GM23338 (cell line): ENCODE data around the gene USP10. TPM values are rescaled to one million over a fixed set of nuclear protein-coding genes. Genes with fewer than 3 reads are reported as not detected.

Source experiments
- ATAC-seq: fragments of 200-7000 bp; cut with Tn5 transposase; 3 replicates; pipeline ENCODE4 v1.9.1; 2020
- DNase-seq: peaks from one replicate; pipeline ENCODE4 v3.0.0-alpha.2; 2015; ENCODE audit warnings: low spot score
- H2AFZ ChIP-seq: fragments of 200-600 bp; sonication (generic); 2 replicates; pipeline ENCODE4 v1.8.0; 2016; ENCODE audit warnings: antibody characterized with exemption, mild to moderate bottlenecking, moderate library complexity
- H3F3A ChIP-seq: fragments of 200-600 bp; sonication (generic); replicated peaks from 2 replicates; pipeline ENCODE4 v1.8.0; 2017; ENCODE audit warnings: antibody characterized with exemption, mixed run types, low read depth
- H3K27ac ChIP-seq: fragments of 200-600 bp; sonication (generic); 2 replicates; pipeline ENCODE4 v1.6.1; 2016; ENCODE audit warnings: low read depth
- H3K27me3 ChIP-seq: fragments of 200-600 bp; sonication (generic); 2 replicates; pipeline ENCODE4 v1.8.0; 2016; ENCODE audit warnings: mild to moderate bottlenecking, mixed run types, moderate library complexity; ENCODE audit not compliant: insufficient read depth
- H3K36me3 ChIP-seq: fragments of 200-600 bp; sonication (generic); 2 replicates; pipeline ENCODE4 v1.8.0; 2016; ENCODE audit warnings: mild to moderate bottlenecking; ENCODE audit not compliant: insufficient read depth
- H3K4me1 ChIP-seq: fragments of 200-600 bp; sonication (generic); 2 replicates; pipeline ENCODE4 v1.8.0; 2016; ENCODE audit warnings: mild to moderate bottlenecking, moderate library complexity; ENCODE audit not compliant: insufficient read depth
- H3K4me2 ChIP-seq: fragments of 200-600 bp; sonication (generic); 2 replicates; pipeline ENCODE4 v1.7.1; 2017; ENCODE audit warnings: mixed run types
- H3K4me3 ChIP-seq: fragments of 200-600 bp; sonication (generic); 2 replicates; pipeline ENCODE4 v1.6.1; 2016; ENCODE audit warnings: mixed run types
- H3K79me2 ChIP-seq: fragments of 200-600 bp; sonication (generic); replicated peaks from 2 replicates; pipeline ENCODE4 v1.8.0; 2017; ENCODE audit warnings: mild to moderate bottlenecking; ENCODE audit not compliant: insufficient read depth
- H3K9me2 ChIP-seq: fragments of 200-600 bp; sonication (generic); 2 replicates; pipeline ENCODE4 v1.8.0; 2017; ENCODE audit not compliant: insufficient read depth
- H4K20me1 ChIP-seq: fragments of 200-600 bp; sonication (generic); replicated peaks from 2 replicates; pipeline ENCODE4 v1.8.0; 2017; ENCODE audit warnings: mild to moderate bottlenecking; ENCODE audit not compliant: insufficient read depth
- H3K27ac Mint-ChIP-seq: 2 replicates; pipeline ENCODE4 v1.8.0; 2020; ENCODE audit warnings: inconsistent platforms, mild to moderate bottlenecking, moderate library complexity, mixed read lengths
- H3K27me3 Mint-ChIP-seq: 3 replicates; pipeline ENCODE4 v1.8.0; 2022; ENCODE audit warnings: low read depth, mild to moderate bottlenecking, moderate library complexity, mixed read lengths, inconsistent platforms; ENCODE audit not compliant: insufficient read depth, poor library complexity
- H3K36me3 Mint-ChIP-seq: 3 replicates; pipeline ENCODE4 v1.8.0; 2021; ENCODE audit warnings: low read depth, mild to moderate bottlenecking, inconsistent platforms, moderate library complexity, mixed read lengths
- H3K4me1 Mint-ChIP-seq: 3 replicates; pipeline ENCODE4 v1.8.0; 2020; ENCODE audit warnings: mild to moderate bottlenecking, inconsistent platforms, mixed read lengths
- H3K4me3 Mint-ChIP-seq: 3 replicates; pipeline ENCODE4 v1.8.0; 2021; ENCODE audit warnings: moderate library complexity, mild to moderate bottlenecking, inconsistent platforms, mixed read lengths
- H3K9me3 Mint-ChIP-seq: 3 replicates; pipeline ENCODE4 v1.8.0; 2020; ENCODE audit warnings: moderate library complexity, mild to moderate bottlenecking, inconsistent platforms, mixed read lengths
- CREB1 ChIP-seq: fragments of 250-450 bp; sonication (Bioruptor Pico); IDR thresholded peaks from 2 replicates; pipeline ENCODE4 v1.5.0; 2020; ENCODE audit warnings: low read depth, mild to moderate bottlenecking, moderate library complexity
- CTCF ChIP-seq, 2 experiments: fragments of 200-600 bp in 1 of 2; sonication (generic) in 1 of 2; conservative IDR thresholded peaks; 2 replicates each; pipeline versions ENCODE4 v1.5.1 to v1.6.1; 2016 to 2017; ENCODE audit warnings: antibody characterized with exemption in 2 of 2, low read depth in 2 of 2, mild to moderate bottlenecking in 2 of 2, moderate library complexity in 1 of 2
- ETS1 ChIP-seq: IDR thresholded peaks from 2 replicates; pipeline ENCODE4 v1.6.1; 2016; ENCODE audit warnings: antibody characterized with exemption
- EZH2 ChIP-seq: fragments of 200-600 bp; sonication (generic); IDR thresholded peaks from one replicate; pipeline ENCODE4 v1.8.0; 2017; ENCODE audit warnings: antibody characterized with exemption, mild to moderate bottlenecking, low read depth; ENCODE audit not compliant: unreplicated experiment
- EZH2phosphoT487 ChIP-seq: fragments of 200-600 bp; sonication (generic); IDR thresholded peaks from one replicate; pipeline ENCODE4 v1.8.1; 2018; ENCODE audit warnings: antibody characterized with exemption; ENCODE audit not compliant: unreplicated experiment
- JUNB ChIP-seq: IDR thresholded peaks from one replicate; pipeline ENCODE4 v1.6.1; 2016; ENCODE audit warnings: antibody characterized with exemption; ENCODE audit not compliant: unreplicated experiment
- NANOG ChIP-seq: IDR thresholded peaks from 2 replicates; pipeline ENCODE4 v1.6.1; 2016; ENCODE audit warnings: antibody characterized with exemption, borderline replicate concordance
- POLR2AphosphoS5 ChIP-seq: IDR thresholded peaks from 2 replicates; pipeline ENCODE4 v1.6.1; 2016; ENCODE audit warnings: antibody characterized with exemption, low read depth
- STAT1 ChIP-seq: IDR thresholded peaks from one replicate; pipeline ENCODE4 v1.6.1; 2016; ENCODE audit warnings: antibody characterized with exemption; ENCODE audit not compliant: unreplicated experiment
- ZNF114 ChIP-seq: fragments of 250-450 bp; sonication (Bioruptor Pico); IDR thresholded peaks from 2 replicates; pipeline ENCODE4 v1.5.0; 2020; ENCODE audit warnings: mild to moderate bottlenecking, moderate library complexity
- ZNF331 ChIP-seq: fragments of 250-450 bp; sonication (Bioruptor Pico); IDR thresholded peaks from 2 replicates; pipeline ENCODE4 v1.5.0; 2020; ENCODE audit warnings: low read depth, mild to moderate bottlenecking, moderate library complexity
- polyA plus RNA-seq: library from polyadenylated mRNA; unstranded; fragments of >200 nt; fragmentation: Nextera tagmentation; extraction: Ambion mirVana; gene quantifications from 2 replicates; pipeline ENCODE4 v1.2.1, GENCODE V29; 2016
- total RNA-seq: library from RNA; depleted of rRNA; stranded (reverse); fragments of >200 nt; shearing (Covaris generic); gene quantifications from 2 replicates; pipeline ENCODE4 v1.2.3, GENCODE V29; 2014
- TF ChIP-seq, protein P1 (sequence below): fragments of 250-450 bp; sonication (Bioruptor Pico); IDR thresholded peaks from 2 replicates; pipeline ENCODE4 v1.5.0; 2020; ENCODE audit warnings: mild to moderate bottlenecking, moderate library complexity
- TF ChIP-seq, protein P2 (sequence below): IDR thresholded peaks from one replicate; pipeline ENCODE4 v1.6.1; 2018; ENCODE audit warnings: antibody characterized with exemption; ENCODE audit not compliant: unreplicated experiment

Gene USP10
- total and polyA plus RNA-seq, 2 experiments from 2014 or later = 158 to 194 TPM

GRCh38 chr16:84749072-84749471 lies 49.3 kb downstream of the USP10 start:
- H3K36me3 Mint-ChIP-seq = peaks cover 27% of the 10 kb centered on the region
- TF ChIP-seq EZH2 (no peak), POLR2AphosphoS5 (no peak), EZH2phosphoT487 (no peak), ZNF331 (no peak), CREB1 (CRISPR knock-in tag) (no peak), ETS1 (no peak), NANOG (no peak), JUNB (no peak), STAT1 (no peak), ZNF114 (CRISPR knock-in tag) (no peak), CTCF (conservative IDR thresholded peaks at IDR 0.05; ENCODE audit: low read depth in 2 of 2) (no peak)
- TF ChIP-seq, protein P1, sequence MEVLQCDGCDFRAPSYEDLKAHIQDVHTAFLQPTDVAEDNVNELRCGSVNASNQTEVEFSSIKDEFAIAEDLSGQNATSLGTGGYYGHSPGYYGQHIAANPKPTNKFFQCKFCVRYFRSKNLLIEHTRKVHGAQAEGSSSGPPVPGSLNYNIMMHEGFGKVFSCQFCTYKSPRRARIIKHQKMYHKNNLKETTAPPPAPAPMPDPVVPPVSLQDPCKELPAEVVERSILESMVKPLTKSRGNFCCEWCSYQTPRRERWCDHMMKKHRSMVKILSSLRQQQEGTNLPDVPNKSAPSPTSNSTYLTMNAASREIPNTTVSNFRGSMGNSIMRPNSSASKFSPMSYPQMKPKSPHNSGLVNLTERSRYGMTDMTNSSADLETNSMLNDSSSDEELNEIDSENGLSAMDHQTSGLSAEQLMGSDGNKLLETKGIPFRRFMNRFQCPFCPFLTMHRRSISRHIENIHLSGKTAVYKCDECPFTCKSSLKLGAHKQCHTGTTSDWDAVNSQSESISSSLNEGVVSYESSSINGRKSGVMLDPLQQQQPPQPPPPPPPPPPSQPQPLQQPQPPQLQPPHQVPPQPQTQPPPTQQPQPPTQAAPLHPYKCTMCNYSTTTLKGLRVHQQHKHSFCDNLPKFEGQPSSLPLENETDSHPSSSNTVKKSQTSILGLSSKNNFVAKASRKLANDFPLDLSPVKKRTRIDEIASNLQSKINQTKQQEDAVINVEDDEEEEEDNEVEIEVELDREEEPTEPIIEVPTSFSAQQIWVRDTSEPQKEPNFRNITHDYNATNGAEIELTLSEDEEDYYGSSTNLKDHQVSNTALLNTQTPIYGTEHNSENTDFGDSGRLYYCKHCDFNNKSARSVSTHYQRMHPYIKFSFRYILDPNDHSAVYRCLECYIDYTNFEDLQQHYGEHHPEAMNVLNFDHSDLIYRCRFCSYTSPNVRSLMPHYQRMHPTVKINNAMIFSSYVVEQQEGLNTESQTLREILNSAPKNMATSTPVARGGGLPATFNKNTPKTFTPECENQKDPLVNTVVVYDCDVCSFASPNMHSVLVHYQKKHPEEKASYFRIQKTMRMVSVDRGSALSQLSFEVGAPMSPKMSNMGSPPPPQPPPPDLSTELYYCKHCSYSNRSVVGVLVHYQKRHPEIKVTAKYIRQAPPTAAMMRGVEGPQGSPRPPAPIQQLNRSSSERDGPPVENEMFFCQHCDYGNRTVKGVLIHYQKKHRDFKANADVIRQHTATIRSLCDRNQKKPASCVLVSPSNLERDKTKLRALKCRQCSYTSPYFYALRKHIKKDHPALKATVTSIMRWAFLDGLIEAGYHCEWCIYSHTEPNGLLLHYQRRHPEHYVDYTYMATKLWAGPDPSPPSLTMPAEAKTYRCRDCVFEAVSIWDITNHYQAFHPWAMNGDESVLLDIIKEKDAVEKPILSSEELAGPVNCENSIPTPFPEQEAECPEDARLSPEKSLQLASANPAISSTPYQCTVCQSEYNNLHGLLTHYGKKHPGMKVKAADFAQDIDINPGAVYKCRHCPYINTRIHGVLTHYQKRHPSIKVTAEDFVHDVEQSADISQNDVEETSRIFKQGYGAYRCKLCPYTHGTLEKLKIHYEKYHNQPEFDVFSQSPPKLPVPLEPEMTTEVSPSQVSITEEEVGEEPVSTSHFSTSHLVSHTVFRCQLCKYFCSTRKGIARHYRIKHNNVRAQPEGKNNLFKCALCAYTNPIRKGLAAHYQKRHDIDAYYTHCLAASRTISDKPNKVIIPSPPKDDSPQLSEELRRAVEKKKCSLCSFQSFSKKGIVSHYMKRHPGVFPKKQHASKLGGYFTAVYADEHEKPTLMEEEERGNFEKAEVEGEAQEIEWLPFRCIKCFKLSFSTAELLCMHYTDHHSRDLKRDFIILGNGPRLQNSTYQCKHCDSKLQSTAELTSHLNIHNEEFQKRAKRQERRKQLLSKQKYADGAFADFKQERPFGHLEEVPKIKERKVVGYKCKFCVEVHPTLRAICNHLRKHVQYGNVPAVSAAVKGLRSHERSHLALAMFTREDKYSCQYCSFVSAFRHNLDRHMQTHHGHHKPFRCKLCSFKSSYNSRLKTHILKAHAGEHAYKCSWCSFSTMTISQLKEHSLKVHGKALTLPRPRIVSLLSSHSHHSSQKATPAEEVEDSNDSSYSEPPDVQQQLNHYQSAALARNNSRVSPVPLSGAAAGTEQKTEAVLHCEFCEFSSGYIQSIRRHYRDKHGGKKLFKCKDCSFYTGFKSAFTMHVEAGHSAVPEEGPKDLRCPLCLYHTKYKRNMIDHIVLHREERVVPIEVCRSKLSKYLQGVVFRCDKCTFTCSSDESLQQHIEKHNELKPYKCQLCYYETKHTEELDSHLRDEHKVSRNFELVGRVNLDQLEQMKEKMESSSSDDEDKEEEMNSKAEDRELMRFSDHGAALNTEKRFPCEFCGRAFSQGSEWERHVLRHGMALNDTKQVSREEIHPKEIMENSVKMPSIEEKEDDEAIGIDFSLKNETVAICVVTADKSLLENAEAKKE (CRISPR knock-in tag) = no peak
- TF ChIP-seq, protein P2, sequence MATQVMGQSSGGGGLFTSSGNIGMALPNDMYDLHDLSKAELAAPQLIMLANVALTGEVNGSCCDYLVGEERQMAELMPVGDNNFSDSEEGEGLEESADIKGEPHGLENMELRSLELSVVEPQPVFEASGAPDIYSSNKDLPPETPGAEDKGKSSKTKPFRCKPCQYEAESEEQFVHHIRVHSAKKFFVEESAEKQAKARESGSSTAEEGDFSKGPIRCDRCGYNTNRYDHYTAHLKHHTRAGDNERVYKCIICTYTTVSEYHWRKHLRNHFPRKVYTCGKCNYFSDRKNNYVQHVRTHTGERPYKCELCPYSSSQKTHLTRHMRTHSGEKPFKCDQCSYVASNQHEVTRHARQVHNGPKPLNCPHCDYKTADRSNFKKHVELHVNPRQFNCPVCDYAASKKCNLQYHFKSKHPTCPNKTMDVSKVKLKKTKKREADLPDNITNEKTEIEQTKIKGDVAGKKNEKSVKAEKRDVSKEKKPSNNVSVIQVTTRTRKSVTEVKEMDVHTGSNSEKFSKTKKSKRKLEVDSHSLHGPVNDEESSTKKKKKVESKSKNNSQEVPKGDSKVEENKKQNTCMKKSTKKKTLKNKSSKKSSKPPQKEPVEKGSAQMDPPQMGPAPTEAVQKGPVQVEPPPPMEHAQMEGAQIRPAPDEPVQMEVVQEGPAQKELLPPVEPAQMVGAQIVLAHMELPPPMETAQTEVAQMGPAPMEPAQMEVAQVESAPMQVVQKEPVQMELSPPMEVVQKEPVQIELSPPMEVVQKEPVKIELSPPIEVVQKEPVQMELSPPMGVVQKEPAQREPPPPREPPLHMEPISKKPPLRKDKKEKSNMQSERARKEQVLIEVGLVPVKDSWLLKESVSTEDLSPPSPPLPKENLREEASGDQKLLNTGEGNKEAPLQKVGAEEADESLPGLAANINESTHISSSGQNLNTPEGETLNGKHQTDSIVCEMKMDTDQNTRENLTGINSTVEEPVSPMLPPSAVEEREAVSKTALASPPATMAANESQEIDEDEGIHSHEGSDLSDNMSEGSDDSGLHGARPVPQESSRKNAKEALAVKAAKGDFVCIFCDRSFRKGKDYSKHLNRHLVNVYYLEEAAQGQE = no peak
- H3K36me3 ChIP-seq = no peaks in the 10 kb centered on the region
- H3K4me1 ChIP-seq = peaks cover 9% of the 10 kb centered on the region; the same call in 1 of the 2 replicates
- H3K79me2 ChIP-seq = peaks cover 95% of the 10 kb centered on the region
- peaks cover 5% of the 10 kb centered on the region for H3K27me3 Mint-ChIP-seq
- H3K4me3 ChIP-seq = no peak overlapping the region
- no peaks in the 10 kb centered on the region for H3K27me3 ChIP-seq
- no peak overlapping the region for H3K27ac Mint-ChIP-seq
- peaks cover 6% of the 10 kb centered on the region; the same call in 1 of the 2 replicates for H3F3A ChIP-seq
- H3K9me3 Mint-ChIP-seq = no peaks in the 10 kb centered on the region; the same call in 2 of the 3 replicates
- H3K9me2 ChIP-seq = no peaks in the 10 kb centered on the region
- H3K4me3 Mint-ChIP-seq = no peak overlapping the region
- peaks cover 59% of the 10 kb centered on the region for H4K20me1 ChIP-seq
- H2AFZ ChIP-seq = no peak overlapping the region
- H3K4me2 ChIP-seq = no peak overlapping the region
- DNase-seq (no peak), ATAC-seq (no peak)
- H3K27ac ChIP-seq = no peak overlapping the region
- peaks cover 13% of the 10 kb centered on the region for H3K4me1 Mint-ChIP-seq
